Measurements from ENCODE around the gene APBA1. TPM values are rescaled to one million over a fixed set of nuclear protein-coding genes. Genes with fewer than 3 reads are reported as not detected.
"Not testable (repeated sequence)": the region's sequence is repeated elsewhere in the genome, so short reads cannot be mapped to it uniquely, and the experiment has no call there.

The APBA1 gene
- total RNA-seq, 1 experiment from 2014 or later: not detected

DNA sequence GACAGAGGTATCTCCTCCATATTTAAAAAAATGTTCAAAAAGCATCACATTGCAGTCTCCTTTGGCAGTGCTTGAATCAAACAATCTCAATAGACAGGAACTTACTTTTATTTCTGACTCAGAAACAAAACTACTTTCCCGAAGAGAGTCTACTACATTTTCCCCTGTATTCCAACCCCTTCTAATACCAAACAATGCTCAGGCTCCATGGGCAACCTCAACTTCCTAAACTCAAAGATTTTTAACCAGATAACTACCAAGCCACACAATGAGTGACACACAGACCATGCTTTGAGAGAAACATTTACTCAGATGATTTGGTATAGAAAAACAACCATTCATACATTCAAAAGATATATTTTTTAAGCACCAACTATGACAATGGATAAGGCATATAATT, 70.5 kb downstream of the APBA1 start:
- no peak for DNase-seq
- Histone ChIP-seq H3K27ac (ENCODE audit: low read length) (no peak overlapping the region), H4K20me1 (ENCODE audit: insufficient read depth, low read depth, low read length) (no peaks in the 10 kb centered on the region), H3K79me2 (ENCODE audit: low read length) (no peaks in the 10 kb centered on the region), H2AFZ (ENCODE audit: low read length) (no peak overlapping the region), H3K9me2 (replicated peaks; ENCODE audit: insufficient read depth, low read length) (no peaks in the 10 kb centered on the region), H3K9me3 (ENCODE audit: low read length) (no peaks in the 10 kb centered on the region), H3K27me3 (ENCODE audit: low read length) (no peaks in the 10 kb centered on the region), H3K9ac (ENCODE audit: low read length) (no peak overlapping the region), H3K4me1 (ENCODE audit: low read length) (no peaks in the 10 kb centered on the region), H3K4me2 (ENCODE audit: low read depth, low read length, poor library complexity, severe bottlenecking) (no peak overlapping the region), H3K36me3 (ENCODE audit: insufficient read depth, low read length) (no peaks in the 10 kb centered on the region), H3K4me3 (ENCODE audit: low read length) (no peak overlapping the region)

DNA sequence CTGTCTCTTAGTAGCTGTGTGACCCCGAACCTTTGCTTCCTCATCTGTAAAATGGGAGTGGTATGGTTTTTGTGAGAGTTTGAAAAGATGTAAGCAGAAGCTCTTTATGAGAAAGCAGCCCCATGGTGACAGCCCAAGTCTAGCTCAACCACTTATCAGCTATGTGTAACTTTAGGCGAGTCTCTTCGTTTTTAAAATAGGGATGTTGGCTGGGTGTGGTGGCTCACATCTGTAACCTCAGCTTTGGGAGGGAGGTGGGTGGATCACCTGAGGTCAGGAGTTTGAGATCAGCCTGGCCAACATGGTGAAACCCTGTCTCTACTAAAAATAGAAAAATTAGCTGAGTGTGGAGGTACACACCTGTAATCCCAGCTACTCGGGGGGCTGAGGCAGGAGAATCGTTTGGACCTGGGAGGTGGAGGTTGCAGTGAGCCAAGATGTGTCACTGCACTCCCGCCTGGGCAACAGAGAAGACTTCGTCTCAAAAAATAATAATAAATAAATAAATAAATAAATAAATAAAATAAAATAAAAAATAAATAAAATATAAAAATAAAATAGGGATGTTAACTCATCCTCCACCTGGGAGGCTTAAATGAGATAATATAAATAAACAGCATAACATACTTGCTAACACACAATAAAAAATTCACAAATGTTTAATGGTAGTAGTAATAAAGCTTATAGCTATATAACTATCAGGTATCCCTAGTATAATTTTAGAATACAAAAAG, 71.7 kb downstream of the APBA1 start:
- no peak for DNase-seq
- no peaks in the 10 kb centered on the region for H4K20me1 ChIP-seq (ENCODE audit: insufficient read depth, low read depth, low read length)
- H2AFZ ChIP-seq (ENCODE audit: low read length): no peak overlapping the region
- no peaks in the 10 kb centered on the region for H3K27me3 ChIP-seq (ENCODE audit: low read length)
- H3K36me3 ChIP-seq (ENCODE audit: insufficient read depth, low read length): no peaks in the 10 kb centered on the region
- no peaks in the 10 kb centered on the region for H3K9me3 ChIP-seq (ENCODE audit: low read length)
- no peaks in the 10 kb centered on the region for H3K4me1 ChIP-seq (ENCODE audit: low read length)
- no peak overlapping the region for H3K4me3 ChIP-seq (ENCODE audit: low read length)
- H3K27ac ChIP-seq (ENCODE audit: low read length): no peak overlapping the region
- H3K9me2 ChIP-seq (replicated peaks; ENCODE audit: insufficient read depth, low read length): no peaks in the 10 kb centered on the region
- no peaks in the 10 kb centered on the region for H3K79me2 ChIP-seq (ENCODE audit: low read length)
- no peak overlapping the region for H3K4me2 ChIP-seq (ENCODE audit: low read depth, low read length, poor library complexity, severe bottlenecking)
- H3K9ac ChIP-seq (ENCODE audit: low read length): no peak overlapping the region

DNA sequence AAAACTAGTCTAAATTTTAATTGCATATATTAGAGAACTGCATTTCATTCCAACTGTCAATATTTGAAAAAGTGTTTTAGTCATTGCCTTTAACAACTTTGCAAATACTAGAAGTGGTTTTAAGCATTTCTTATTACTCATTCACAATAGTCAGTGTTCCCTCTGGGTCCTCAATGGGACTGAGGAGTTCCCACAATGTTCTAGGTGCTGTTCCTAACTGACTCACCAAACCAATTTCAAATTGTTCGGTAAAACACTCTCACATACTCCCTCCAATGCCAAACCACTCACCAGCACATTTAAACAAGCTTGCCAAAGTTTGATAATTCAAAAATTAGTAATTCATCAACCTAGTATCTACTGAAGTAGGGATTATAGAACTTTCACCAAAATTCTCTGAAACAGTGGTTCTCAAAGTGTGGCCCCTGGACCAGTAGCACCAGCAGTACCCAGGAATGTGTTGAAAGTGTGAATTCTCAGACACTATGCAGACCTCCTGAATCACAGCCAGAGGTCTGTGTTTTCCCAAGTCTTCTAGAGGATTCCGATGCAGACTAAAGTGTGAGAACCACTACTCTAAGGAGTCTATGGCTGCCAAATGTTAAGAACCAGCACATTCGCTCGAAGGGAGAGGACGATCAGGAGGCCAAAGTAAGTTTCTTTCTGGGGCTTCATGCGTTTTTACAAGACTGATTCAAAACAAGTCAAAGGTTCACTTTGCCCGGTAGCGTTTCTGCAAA, 72.8 kb downstream of the APBA1 start:
- H3K4me2 ChIP-seq (ENCODE audit: low read depth, low read length, poor library complexity, severe bottlenecking): no peak overlapping the region
- H4K20me1 ChIP-seq (ENCODE audit: insufficient read depth, low read depth, low read length): no peaks in the 10 kb centered on the region
- DNase-seq: no peak
- no peaks in the 10 kb centered on the region for H3K9me3 ChIP-seq (ENCODE audit: low read length)
- H3K4me1 ChIP-seq (ENCODE audit: low read length): no peaks in the 10 kb centered on the region
- no peak overlapping the region for H2AFZ ChIP-seq (ENCODE audit: low read length)
- no peak overlapping the region for H3K27ac ChIP-seq (ENCODE audit: low read length)
- no peaks in the 10 kb centered on the region for H3K27me3 ChIP-seq (ENCODE audit: low read length)
- no peaks in the 10 kb centered on the region for H3K79me2 ChIP-seq (ENCODE audit: low read length)
- no peak overlapping the region for H3K9ac ChIP-seq (ENCODE audit: low read length)
- H3K9me2 ChIP-seq (replicated peaks; ENCODE audit: insufficient read depth, low read length): no peaks in the 10 kb centered on the region
- H3K4me3 ChIP-seq (ENCODE audit: low read length): no peak overlapping the region
- H3K36me3 ChIP-seq (ENCODE audit: insufficient read depth, low read length): no peaks in the 10 kb centered on the region

DNA sequence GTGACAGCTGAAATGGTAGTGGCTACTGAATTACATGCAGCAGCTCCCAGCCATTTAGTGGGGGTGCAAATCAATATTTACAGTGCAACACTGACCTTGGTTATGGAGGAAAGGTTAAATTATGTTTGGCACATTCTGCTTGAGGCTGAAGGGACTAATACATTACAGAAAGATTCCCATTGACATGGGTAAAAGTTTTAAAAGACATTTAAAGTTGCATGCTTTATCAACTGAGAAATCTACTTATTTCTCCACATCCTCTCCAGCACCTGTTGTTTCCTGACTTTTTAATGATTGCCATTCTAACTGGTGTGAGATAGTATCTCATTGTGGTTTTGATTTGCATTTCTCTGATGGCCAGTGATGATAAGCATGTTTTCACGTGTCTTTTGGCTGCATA, 75.3 kb downstream of the APBA1 start:
- not testable (repeated sequence) for H2AFZ ChIP-seq (ENCODE audit: low read length); H3K36me3 ChIP-seq (ENCODE audit: insufficient read depth, low read length); H3K27me3 ChIP-seq (ENCODE audit: low read length); H3K4me2 ChIP-seq (ENCODE audit: low read depth, low read length, poor library complexity, severe bottlenecking); H3K9me2 ChIP-seq (replicated peaks; ENCODE audit: insufficient read depth, low read length); H3K79me2 ChIP-seq (ENCODE audit: low read length); H3K27ac ChIP-seq (ENCODE audit: low read length); DNase-seq; H3K4me1 ChIP-seq (ENCODE audit: low read length); H3K9ac ChIP-seq (ENCODE audit: low read length); H4K20me1 ChIP-seq (ENCODE audit: insufficient read depth, low read depth, low read length); H3K9me3 ChIP-seq (ENCODE audit: low read length); H3K4me3 ChIP-seq (ENCODE audit: low read length)

DNA sequence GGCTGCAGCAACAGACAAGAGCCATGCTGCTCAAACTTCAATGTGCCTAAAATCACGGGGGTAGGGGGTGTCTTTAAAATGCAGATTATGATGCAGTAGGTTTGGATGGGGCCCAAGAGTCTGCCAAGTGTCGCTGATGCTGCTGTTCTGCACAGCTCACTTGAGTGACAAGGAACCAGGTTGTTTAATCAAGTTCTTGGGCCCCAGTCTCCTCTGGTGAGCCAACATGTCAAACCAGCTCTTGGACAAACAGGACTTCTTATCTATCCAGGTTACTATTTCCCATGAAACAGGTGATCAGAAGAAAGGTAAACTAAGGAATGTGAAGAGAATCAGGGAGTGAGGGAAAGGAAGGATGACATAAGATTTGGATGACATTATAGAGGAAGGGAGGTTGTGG, 78.0 kb downstream of the APBA1 start:
- H3K9me3 ChIP-seq (ENCODE audit: low read length): no peaks in the 10 kb centered on the region
- no peaks in the 10 kb centered on the region for H4K20me1 ChIP-seq (ENCODE audit: insufficient read depth, low read depth, low read length)
- no peak overlapping the region for H3K27ac ChIP-seq (ENCODE audit: low read length)
- H3K9me2 ChIP-seq (replicated peaks; ENCODE audit: insufficient read depth, low read length): no peaks in the 10 kb centered on the region
- H3K79me2 ChIP-seq (ENCODE audit: low read length): no peaks in the 10 kb centered on the region
- no peak overlapping the region for H3K4me2 ChIP-seq (ENCODE audit: low read depth, low read length, poor library complexity, severe bottlenecking)
- no peak for DNase-seq
- H3K4me1 ChIP-seq (ENCODE audit: low read length): no peaks in the 10 kb centered on the region
- no peak overlapping the region for H2AFZ ChIP-seq (ENCODE audit: low read length)
- no peak overlapping the region for H3K4me3 ChIP-seq (ENCODE audit: low read length)
- H3K9ac ChIP-seq (ENCODE audit: low read length): no peak overlapping the region
- H3K27me3 ChIP-seq (ENCODE audit: low read length): no peaks in the 10 kb centered on the region
- no peaks in the 10 kb centered on the region for H3K36me3 ChIP-seq (ENCODE audit: insufficient read depth, low read length)

DNA sequence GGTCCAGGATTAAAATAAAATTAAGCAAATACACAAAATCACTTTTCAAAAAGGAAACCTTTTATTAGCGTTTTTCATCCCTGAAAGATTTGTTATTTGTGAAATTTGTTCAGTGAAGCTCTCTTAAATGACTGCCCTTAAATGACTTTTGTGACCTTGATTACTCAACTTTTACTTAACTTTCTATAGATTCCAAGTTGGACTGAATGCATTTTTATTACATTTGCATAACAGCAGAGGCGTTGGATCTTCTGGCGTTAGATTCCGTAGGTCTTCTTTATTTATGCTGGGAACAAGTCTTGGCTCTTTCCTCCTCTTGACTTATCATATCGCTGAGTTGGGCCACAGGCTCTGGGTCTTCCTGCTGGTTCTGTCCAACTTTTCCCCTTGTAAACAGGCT, 78.4 kb downstream of the APBA1 start:
- no peak overlapping the region for H3K4me2 ChIP-seq (ENCODE audit: low read depth, low read length, poor library complexity, severe bottlenecking)
- no peak overlapping the region for H3K4me3 ChIP-seq (ENCODE audit: low read length)
- no peaks in the 10 kb centered on the region for H4K20me1 ChIP-seq (ENCODE audit: insufficient read depth, low read depth, low read length)
- no peaks in the 10 kb centered on the region for H3K9me2 ChIP-seq (replicated peaks; ENCODE audit: insufficient read depth, low read length)
- no peaks in the 10 kb centered on the region for H3K27me3 ChIP-seq (ENCODE audit: low read length)
- H3K9me3 ChIP-seq (ENCODE audit: low read length): no peaks in the 10 kb centered on the region
- H2AFZ ChIP-seq (ENCODE audit: low read length): no peak overlapping the region
- no peaks in the 10 kb centered on the region for H3K4me1 ChIP-seq (ENCODE audit: low read length)
- no peak overlapping the region for H3K27ac ChIP-seq (ENCODE audit: low read length)
- no peak overlapping the region for H3K9ac ChIP-seq (ENCODE audit: low read length)
- no peaks in the 10 kb centered on the region for H3K79me2 ChIP-seq (ENCODE audit: low read length)
- DNase-seq: no peak
- no peaks in the 10 kb centered on the region for H3K36me3 ChIP-seq (ENCODE audit: insufficient read depth, low read length)

DNA sequence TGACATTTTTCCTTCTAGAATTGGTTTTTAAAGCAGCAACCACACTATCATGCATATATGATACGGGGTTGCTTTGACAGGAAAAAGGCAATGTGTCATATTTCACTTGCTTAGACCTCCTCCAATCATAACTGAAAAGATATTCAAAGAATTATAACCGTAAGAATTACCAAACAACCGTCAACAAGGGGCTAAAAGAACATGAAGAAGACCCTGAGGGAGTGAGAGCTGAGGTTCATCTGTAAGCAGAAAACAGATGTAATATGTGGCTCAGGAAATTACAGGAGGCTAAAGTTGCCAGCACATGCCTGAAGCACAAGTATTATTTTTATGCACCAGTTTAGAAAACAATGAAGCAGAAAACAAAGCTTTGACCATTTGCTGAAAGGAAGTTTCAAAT, 78.9 kb downstream of the APBA1 start:
- H2AFZ ChIP-seq (ENCODE audit: low read length): no peak overlapping the region
- H3K27ac ChIP-seq (ENCODE audit: low read length): no peak overlapping the region
- H4K20me1 ChIP-seq (ENCODE audit: insufficient read depth, low read depth, low read length): no peaks in the 10 kb centered on the region
- DNase-seq: no peak
- H3K4me3 ChIP-seq (ENCODE audit: low read length): no peak overlapping the region
- H3K36me3 ChIP-seq (ENCODE audit: insufficient read depth, low read length): no peaks in the 10 kb centered on the region
- no peaks in the 10 kb centered on the region for H3K9me2 ChIP-seq (replicated peaks; ENCODE audit: insufficient read depth, low read length)
- H3K27me3 ChIP-seq (ENCODE audit: low read length): no peaks in the 10 kb centered on the region
- H3K4me2 ChIP-seq (ENCODE audit: low read depth, low read length, poor library complexity, severe bottlenecking): no peak overlapping the region
- no peaks in the 10 kb centered on the region for H3K9me3 ChIP-seq (ENCODE audit: low read length)
- no peaks in the 10 kb centered on the region for H3K4me1 ChIP-seq (ENCODE audit: low read length)
- H3K79me2 ChIP-seq (ENCODE audit: low read length): no peaks in the 10 kb centered on the region
- no peak overlapping the region for H3K9ac ChIP-seq (ENCODE audit: low read length)

DNA sequence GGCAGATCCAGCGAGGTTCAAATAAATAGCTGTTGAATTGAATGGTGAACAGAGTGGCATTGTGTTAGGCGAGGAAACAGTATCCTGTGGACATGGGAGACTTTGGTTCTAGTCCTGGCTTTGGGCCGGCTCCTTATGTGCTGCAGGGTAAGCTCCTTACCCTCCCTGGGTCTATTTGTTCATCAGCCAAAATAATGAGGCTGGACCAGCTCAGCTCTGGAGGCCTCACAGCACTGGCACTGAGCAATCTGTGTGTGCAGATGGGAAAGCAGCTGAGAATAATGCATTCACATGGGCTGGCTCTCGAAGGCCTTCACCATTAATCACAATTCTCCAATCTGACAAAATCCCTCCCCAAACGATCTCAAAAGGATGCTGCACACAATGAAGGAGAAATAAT, 81.9 kb downstream of the APBA1 start:
- DNase-seq: no peak
- Histone ChIP-seq H2AFZ (ENCODE audit: low read length) (no peak overlapping the region), H3K4me2 (ENCODE audit: low read depth, low read length, poor library complexity, severe bottlenecking) (no peak overlapping the region), H3K9me3 (ENCODE audit: low read length) (no peaks in the 10 kb centered on the region), H3K79me2 (ENCODE audit: low read length) (no peaks in the 10 kb centered on the region), H3K4me3 (ENCODE audit: low read length) (no peak overlapping the region), H3K9me2 (replicated peaks; ENCODE audit: insufficient read depth, low read length) (no peaks in the 10 kb centered on the region), H3K9ac (ENCODE audit: low read length) (no peak overlapping the region), H3K36me3 (ENCODE audit: insufficient read depth, low read length) (no peaks in the 10 kb centered on the region), H3K27ac (ENCODE audit: low read length) (no peak overlapping the region), H4K20me1 (ENCODE audit: insufficient read depth, low read depth, low read length) (no peaks in the 10 kb centered on the region), H3K27me3 (ENCODE audit: low read length) (no peaks in the 10 kb centered on the region), H3K4me1 (ENCODE audit: low read length) (no peaks in the 10 kb centered on the region)

Data from Karpas-422 (cell line).